Prostate gland (tissue), 2 donors: ENCODE measurements around the gene TM7SF2.

Source experiments
- POLR2A ChIP-seq: fragments of 450-650 bp; IDR thresholded peaks from one replicate; pipeline ENCODE4 v1.6.1; 2016; ENCODE audit warnings: antibody characterized with exemption, mild to moderate bottlenecking
- POLR2AphosphoS5 ChIP-seq: sonication (generic); formaldehyde crosslinking; IDR thresholded peaks from one replicate; pipeline ENCODE4 v1.6.1; 2017; ENCODE audit warnings: antibody characterized with exemption
- TF ChIP-seq, protein P1 (sequence below), 4 experiments: fragments of 200-600 bp in 2 of 4; fragments of 450-650 bp in 2 of 4; sonication (generic) in 2 of 4; IDR thresholded peaks; 1 replicate in 3 of 4; 2 replicates in 1 of 4; pipeline ENCODE4 v1.5.1; 2016 to 2019; ENCODE audit warnings: antibody characterized with exemption in 4 of 4, mild to moderate bottlenecking in 2 of 4, moderate library complexity in 2 of 4

DNA sequence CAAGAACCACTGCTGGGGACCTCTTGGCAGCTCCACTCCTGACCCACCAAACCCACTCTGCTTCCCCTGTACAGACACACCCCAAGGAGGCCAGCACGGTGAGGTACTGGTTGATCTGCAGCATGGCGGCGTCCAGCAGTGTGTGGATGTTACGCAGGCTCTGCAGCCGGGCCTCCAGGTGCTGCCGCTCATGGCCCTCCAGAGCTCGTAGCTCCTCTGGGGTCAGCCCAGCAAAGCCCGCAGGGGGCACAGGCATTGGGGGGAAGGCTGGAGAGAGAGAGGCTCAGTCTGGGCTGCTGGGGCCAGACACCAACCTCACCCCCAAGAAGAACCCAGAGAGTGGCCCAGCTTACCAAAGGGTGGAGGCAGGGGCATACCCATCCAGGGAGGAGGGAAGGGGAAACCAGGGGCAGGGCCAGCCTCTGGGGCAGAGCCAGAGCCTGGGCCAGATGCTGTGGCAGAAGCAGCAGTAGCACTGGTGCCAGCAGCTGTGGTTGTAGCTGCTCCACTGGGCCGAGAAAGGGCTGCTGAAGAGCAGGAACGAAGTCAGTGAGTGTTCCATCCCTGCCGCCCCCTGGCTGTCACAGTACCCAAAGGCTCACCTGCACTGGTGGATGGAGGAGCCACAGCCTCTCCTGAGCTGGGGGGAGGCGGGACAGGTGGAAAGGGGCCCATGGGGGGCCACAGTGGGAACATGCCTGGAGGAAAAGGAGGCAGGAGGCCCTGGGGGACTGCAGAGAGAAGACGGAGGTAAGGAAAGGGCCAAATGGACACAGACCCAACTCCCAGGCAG is 18.2 kb downstream of the TM7SF2 start:
- TF ChIP-seq, protein P1, sequence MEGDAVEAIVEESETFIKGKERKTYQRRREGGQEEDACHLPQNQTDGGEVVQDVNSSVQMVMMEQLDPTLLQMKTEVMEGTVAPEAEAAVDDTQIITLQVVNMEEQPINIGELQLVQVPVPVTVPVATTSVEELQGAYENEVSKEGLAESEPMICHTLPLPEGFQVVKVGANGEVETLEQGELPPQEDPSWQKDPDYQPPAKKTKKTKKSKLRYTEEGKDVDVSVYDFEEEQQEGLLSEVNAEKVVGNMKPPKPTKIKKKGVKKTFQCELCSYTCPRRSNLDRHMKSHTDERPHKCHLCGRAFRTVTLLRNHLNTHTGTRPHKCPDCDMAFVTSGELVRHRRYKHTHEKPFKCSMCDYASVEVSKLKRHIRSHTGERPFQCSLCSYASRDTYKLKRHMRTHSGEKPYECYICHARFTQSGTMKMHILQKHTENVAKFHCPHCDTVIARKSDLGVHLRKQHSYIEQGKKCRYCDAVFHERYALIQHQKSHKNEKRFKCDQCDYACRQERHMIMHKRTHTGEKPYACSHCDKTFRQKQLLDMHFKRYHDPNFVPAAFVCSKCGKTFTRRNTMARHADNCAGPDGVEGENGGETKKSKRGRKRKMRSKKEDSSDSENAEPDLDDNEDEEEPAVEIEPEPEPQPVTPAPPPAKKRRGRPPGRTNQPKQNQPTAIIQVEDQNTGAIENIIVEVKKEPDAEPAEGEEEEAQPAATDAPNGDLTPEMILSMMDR (IDR thresholded peaks at IDR 0.05): no peak
- TF ChIP-seq POLR2A (no peak), POLR2AphosphoS5 (no peak)
